GM12878 (cell line): Measurements from ENCODE around the gene IKBKG. TPM values are rescaled to one million over a fixed set of nuclear protein-coding genes. Genes with fewer than 3 reads are reported as not detected.

Source experiments
- ATAC-seq: fragments of 200-7000 bp; cut with Tn5 transposase; 3 replicates; pipeline ENCODE4 v1.9.1; 2020; ENCODE audit warnings: mild to moderate bottlenecking, moderate library complexity
- BruUV-seq: library from RNA; stranded (reverse); fragments of 400-500 nt; replicated peaks from 2 replicates; lab custom pipeline; 2021; lab: Mats Ljungman, UMichigan
- CTCF ChIA-PET: fragments of 300-600 bp; sonication (Branson Sonifier 250); formaldehyde crosslinking; extraction: SDS; loops from one replicate; lab custom pipeline; 2021; ENCODE audit warnings: inconsistent platforms; lab: Yijun Ruan, JAX
- POLR2A ChIA-PET: fragments of 350-600 bp; formaldehyde crosslinking; extraction: SDS; loops from one replicate; lab custom pipeline; 2021; ENCODE audit warnings: inconsistent platforms; lab: Charles Lee
- RAD21 ChIA-PET: fragments of 300-600 bp; sonication (Branson Sonifier 250); formaldehyde crosslinking; loops from one replicate; lab custom pipeline; 2023; ENCODE audit warnings: antibody characterized with exemption; ENCODE audit not compliant: unreplicated experiment; lab: Charles Lee
- SMC1A ChIA-PET: fragments of 300-600 bp; sonication (Branson Sonifier 250); formaldehyde crosslinking; loops from one replicate; lab custom pipeline; 2023; ENCODE audit not compliant: unreplicated experiment, uncharacterized antibody; lab: Charles Lee
- DNase-seq: peaks from one replicate; pipeline ENCODE4 v3.0.0-alpha.2; 2011; ENCODE audit warnings: low read depth, low spot score
- FAIRE-seq: peaks from 3 replicates; lab custom pipeline; 2011; peaks lifted over from hg19 to GRCh38; lab: Jason Lieb, UNC
- H2AFZ ChIP-seq: 2 replicates; pipeline ENCODE4 v1.6.0; 2011; ENCODE audit warnings: low read depth, low read length, control low read depth; ENCODE audit not compliant: control insufficient read depth
- H3K27ac ChIP-seq: 2 replicates; pipeline ENCODE4 v1.5.1; 2011; ENCODE audit warnings: control low read depth; ENCODE audit not compliant: control insufficient read depth, insufficient read depth
- H3K27me3 ChIP-seq, 2 experiments: replicated peaks in 1 of 2; 2 replicates each; pipeline versions ENCODE4 v1.6.0 to v1.6.1; 2011; ENCODE audit warnings: low read length in 1 of 2; ENCODE audit not compliant: control insufficient read depth in 2 of 2, insufficient read depth in 2 of 2
- H3K36me3 ChIP-seq, 2 experiments: 2 replicates each; pipeline ENCODE4 v1.5.1; 2011; ENCODE audit warnings: low read length in 1 of 2; ENCODE audit not compliant: control insufficient read depth in 2 of 2, insufficient read depth in 2 of 2
- H3K4me1 ChIP-seq: 2 replicates; pipeline ENCODE4 v1.6.1; 2011; ENCODE audit warnings: mild to moderate bottlenecking, low read length, moderate library complexity, mixed read lengths; ENCODE audit not compliant: control insufficient read depth, insufficient read depth
- H3K4me2 ChIP-seq: 2 replicates; pipeline ENCODE4 v1.6.0; 2011; ENCODE audit warnings: control low read depth; ENCODE audit not compliant: control insufficient read depth, insufficient read depth
- H3K4me3 ChIP-seq: fragments of 200-600 bp; sonication (generic); 2 replicates; pipeline ENCODE4 v1.5.1; 2016
- H3K79me2 ChIP-seq: 2 replicates; pipeline ENCODE4 v1.6.0; 2011; ENCODE audit warnings: low read length; ENCODE audit not compliant: control insufficient read depth, insufficient read depth
- H3K9ac ChIP-seq: 2 replicates; pipeline ENCODE4 v1.8.0; 2011; ENCODE audit warnings: low read length, control low read depth, mixed read lengths; ENCODE audit not compliant: control insufficient read depth, insufficient read depth
- H3K9me3 ChIP-seq: replicated peaks from 3 replicates; pipeline ENCODE4 v1.5.1; 2011; ENCODE audit warnings: mild to moderate bottlenecking, low read length; ENCODE audit not compliant: control insufficient read depth, insufficient read depth
- H4K20me1 ChIP-seq: 2 replicates; pipeline ENCODE4 v1.6.0; 2011; ENCODE audit not compliant: control insufficient read depth, insufficient read depth
- BCLAF1 ChIP-seq: fragments of 450-650 bp; IDR thresholded peaks from 2 replicates; pipeline ENCODE4 v1.6.1; 2017; ENCODE audit warnings: antibody characterized with exemption, mild to moderate bottlenecking, moderate library complexity
- CEBPB ChIP-seq, 2 experiments: fragments of 150-350 bp in 1 of 2; IDR thresholded peaks; 2 replicates each; pipeline ENCODE4 v1.6.1; 2012 to 2014; ENCODE audit warnings: low read depth in 2 of 2, low read length in 2 of 2, borderline replicate concordance in 1 of 2, inconsistent platforms in 1 of 2
- E2F8 ChIP-seq: fragments of 450-650 bp; IDR thresholded peaks from 2 replicates; pipeline ENCODE4 v1.6.1; 2018; ENCODE audit warnings: mild to moderate bottlenecking, low read depth, moderate library complexity; ENCODE audit not compliant: partially characterized antibody
- KLF5 ChIP-seq: fragments of 450-650 bp; IDR thresholded peaks from 2 replicates; pipeline ENCODE4 v1.6.1; 2014; ENCODE audit warnings: mild to moderate bottlenecking; ENCODE audit not compliant: partially characterized antibody
- MTA3 ChIP-seq: IDR thresholded peaks from 2 replicates; pipeline ENCODE4 v1.6.1; 2012; ENCODE audit warnings: low read length, inconsistent platforms, borderline replicate concordance
- ZBED1 ChIP-seq: IDR thresholded peaks from 2 replicates; pipeline ENCODE4 v1.6.1; 2016; ENCODE audit warnings: borderline replicate concordance
- ZNF24 ChIP-seq: fragments of 450-650 bp; IDR thresholded peaks from 2 replicates; pipeline ENCODE4 v1.6.1; 2017; ENCODE audit warnings: antibody characterized with exemption, mild to moderate bottlenecking
- WGBS: methylation state at CpG from one replicate; pipeline ENCODE4 v1.1.6; 2016; ENCODE audit warnings: low lambda C conversion rate; ENCODE audit not compliant: insufficient replicate concordance, insufficient coverage; ENCODE audit errors: missing lambda C conversion rate; 5-methylcytosine and 5-hydroxymethylcytosine counted together
- in situ Hi-C: fragments of 300-500 bp; cut with MboI; formaldehyde crosslinking; loops from 9 replicates; pipeline ENCODE4 v1.14.3; 2018; ENCODE audit warnings: mixed read lengths
- intact Hi-C: fragments of 100-400 bp; cut with micrococcal nuclease; formaldehyde crosslinking; loops from one replicate; pipeline ENCODE4 v1.14.2; 2022; ENCODE audit not compliant: unreplicated experiment
- polyA plus RNA-seq, 11 experiments: library from polyadenylated mRNA; depleted of rRNA in 4 of 11; unstranded in 6 of 11; stranded (reverse) in 5 of 11; fragments of >200 nt; fragmentation: Nextera tagmentation in 4 of 11; fragmentation: Illumina TruSeq in 1 of 11; extraction: Ambion mirVana in 4 of 11; extraction: Trizol in 1 of 11; gene quantifications; 1 replicate in 1 of 11; 2 replicates in 10 of 11; pipeline versions ENCODE4 v1.2.1 to v1.2.3, GENCODE V29; 2011 to 2016; ENCODE audit warnings: inconsistent platforms in 2 of 11, missing spikeins in 2 of 11, low read depth in 1 of 11
- total RNA-seq, 4 experiments: library from RNA; depleted of rRNA in 3 of 4; stranded (reverse); fragments of >200 nt in 3 of 4; fragmentation: Illumina TruSeq in 1 of 4; extraction: Trizol in 1 of 4; gene quantifications; 2 replicates each; pipeline versions ENCODE4 v1.2.1 to v1.2.3, GENCODE V29; 2013 to 2021
- TF ChIP-seq, protein P1 (sequence below): fragments of 450-650 bp; IDR thresholded peaks from 2 replicates; pipeline ENCODE4 v1.6.1; 2017; ENCODE audit warnings: low read depth, mild to moderate bottlenecking, moderate library complexity
- TF ChIP-seq, protein P2 (sequence below): fragments of 150-350 bp; IDR thresholded peaks from 2 replicates; pipeline ENCODE4 v1.6.1; 2014; ENCODE audit warnings: mild to moderate bottlenecking, low read depth, low read length

Gene IKBKG
- total and polyA plus RNA-seq, 10 of the 15 experiments (the other 5 are each of a cell fraction or from before 2014, with no cell fraction given): 0.35 to 30.7 (median 16.7) TPM

GRCh38 chrX:154532690-154533089, 14.7 kb upstream of the IKBKG start:
- ATAC-seq: no peak
- intact Hi-C loops: no loop called here
- Histone ChIP-seq H3K9me3 (no peaks in the 10 kb centered on the region), H3K9ac (no peak overlapping the region), H3K4me2 (no peak overlapping the region), H3K27ac (no peak overlapping the region), H3K36me3 (peaks cover 4 to 8% of the 10 kb centered on the region in 2 experiments), H2AFZ (no peak overlapping the region), H3K79me2 (no peaks in the 10 kb centered on the region), H4K20me1 (no peaks in the 10 kb centered on the region), H3K4me3 (no peak overlapping the region), H3K4me1 (peaks cover 5% of the 10 kb centered on the region), H3K27me3 (no peaks in the 10 kb centered on the region)
- ChIA-PET RAD21 (interaction anchor here (2.0 kb wide), 1 partner anchor 159 kb away, joined by 11 read pairs; no protein-coding TSS in a partner anchor), SMC1A (interaction anchor here (1.2 kb wide), 1 partner anchor 159 kb away, joined by 4 read pairs; the partner anchor contains the start of gene FLNA), CTCF (interaction anchor here (2.2 kb wide), 1 partner anchor 159 kb away, joined by 18 read pairs; no protein-coding TSS in a partner anchor), POLR2A (interaction anchor here (1.6 kb wide), 1 partner anchor 10 kb away, joined by 5 read pairs; no protein-coding TSS in a partner anchor)
- in situ Hi-C loops: loop anchor here (25.0 kb wide), 1 partner anchor 395 kb away; the partner anchor contains the start of gene OPN1LW
- DNase-seq: no peak
- no peak for FAIRE-seq
- BruUV-seq: no TSS peak
- TF ChIP-seq ZNF24 (no peak), MTA3 (no peak), ZBED1 (no peak), BCLAF1 (no peak), E2F8 (no peak), CEBPB (IDR thresholded peaks at IDR 0.05; ENCODE audit: borderline replicate concordance in 1 of 2, low read depth in 2 of 2, low read length in 2 of 2) (no peak), KLF5 (no peak)
- TF ChIP-seq, protein P1, sequence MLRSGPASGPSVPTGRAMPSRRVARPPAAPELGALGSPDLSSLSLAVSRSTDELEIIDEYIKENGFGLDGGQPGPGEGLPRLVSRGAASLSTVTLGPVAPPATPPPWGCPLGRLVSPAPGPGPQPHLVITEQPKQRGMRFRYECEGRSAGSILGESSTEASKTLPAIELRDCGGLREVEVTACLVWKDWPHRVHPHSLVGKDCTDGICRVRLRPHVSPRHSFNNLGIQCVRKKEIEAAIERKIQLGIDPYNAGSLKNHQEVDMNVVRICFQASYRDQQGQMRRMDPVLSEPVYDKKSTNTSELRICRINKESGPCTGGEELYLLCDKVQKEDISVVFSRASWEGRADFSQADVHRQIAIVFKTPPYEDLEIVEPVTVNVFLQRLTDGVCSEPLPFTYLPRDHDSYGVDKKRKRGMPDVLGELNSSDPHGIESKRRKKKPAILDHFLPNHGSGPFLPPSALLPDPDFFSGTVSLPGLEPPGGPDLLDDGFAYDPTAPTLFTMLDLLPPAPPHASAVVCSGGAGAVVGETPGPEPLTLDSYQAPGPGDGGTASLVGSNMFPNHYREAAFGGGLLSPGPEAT: no peak
- TF ChIP-seq, protein P2, sequence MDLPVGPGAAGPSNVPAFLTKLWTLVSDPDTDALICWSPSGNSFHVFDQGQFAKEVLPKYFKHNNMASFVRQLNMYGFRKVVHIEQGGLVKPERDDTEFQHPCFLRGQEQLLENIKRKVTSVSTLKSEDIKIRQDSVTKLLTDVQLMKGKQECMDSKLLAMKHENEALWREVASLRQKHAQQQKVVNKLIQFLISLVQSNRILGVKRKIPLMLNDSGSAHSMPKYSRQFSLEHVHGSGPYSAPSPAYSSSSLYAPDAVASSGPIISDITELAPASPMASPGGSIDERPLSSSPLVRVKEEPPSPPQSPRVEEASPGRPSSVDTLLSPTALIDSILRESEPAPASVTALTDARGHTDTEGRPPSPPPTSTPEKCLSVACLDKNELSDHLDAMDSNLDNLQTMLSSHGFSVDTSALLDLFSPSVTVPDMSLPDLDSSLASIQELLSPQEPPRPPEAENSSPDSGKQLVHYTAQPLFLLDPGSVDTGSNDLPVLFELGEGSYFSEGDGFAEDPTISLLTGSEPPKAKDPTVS: no peak
- WGBS: 73% methylated on average over 23 of the region's 23 CpGs
